DOHH2 (cell line): ENCODE data around the gene PRRT2.

Experiments
- H3F3A ChIP-seq: fragments of 200-600 bp; sonication (generic), shearing (Covaris generic); 2 replicates; pipeline ENCODE4 v1.6.0; 2016; ENCODE audit warnings: antibody characterized with exemption, mild to moderate bottlenecking; ENCODE audit not compliant: control insufficient read depth, insufficient read depth
- H3K27ac ChIP-seq: fragments of 200-600 bp; sonication (generic); 2 replicates; pipeline ENCODE4 v1.5.1; 2014; ENCODE audit warnings: low read depth, mild to moderate bottlenecking, low read length, moderate library complexity
- H3K27me3 ChIP-seq: fragments of 200-600 bp; sonication (generic); 2 replicates; pipeline ENCODE4 v1.6.1; 2014; ENCODE audit warnings: mild to moderate bottlenecking, low read length, mixed read lengths; ENCODE audit not compliant: control insufficient read depth
- H3K36me3 ChIP-seq: fragments of 200-600 bp; sonication (generic); 2 replicates; pipeline ENCODE4 v1.6.1; 2014; ENCODE audit warnings: mild to moderate bottlenecking, low read length, moderate library complexity, mixed read lengths; ENCODE audit not compliant: control insufficient read depth
- H3K4me1 ChIP-seq: fragments of 200-600 bp; sonication (generic); 2 replicates; pipeline ENCODE4 v1.6.1; 2014; ENCODE audit warnings: mild to moderate bottlenecking, low read length, mixed read lengths; ENCODE audit not compliant: control insufficient read depth
- H3K4me2 ChIP-seq: fragments of 200-600 bp; sonication (generic); 2 replicates; pipeline ENCODE4 v1.6.0; 2014; ENCODE audit warnings: mild to moderate bottlenecking, low read length, moderate library complexity
- H3K4me3 ChIP-seq: fragments of 200-600 bp; sonication (generic); 2 replicates; pipeline ENCODE4 v1.5.1; 2014; ENCODE audit warnings: mild to moderate bottlenecking, low read length, mixed read lengths
- H3K79me2 ChIP-seq: fragments of 200-600 bp; sonication (generic); 2 replicates; pipeline ENCODE4 v1.6.1; 2014; ENCODE audit warnings: mild to moderate bottlenecking, low read length, mixed read lengths; ENCODE audit not compliant: control insufficient read depth
- H3K9me2 ChIP-seq: fragments of 200-600 bp; sonication (generic); replicated peaks from 2 replicates; pipeline ENCODE4 v1.6.1; 2014; ENCODE audit warnings: mild to moderate bottlenecking, low read length, mixed read lengths; ENCODE audit not compliant: control insufficient read depth
- H3K9me3 ChIP-seq: fragments of 200-600 bp; sonication (generic); 2 replicates; pipeline ENCODE4 v1.6.1; 2014; ENCODE audit warnings: antibody characterized with exemption, low read length, mixed read lengths; ENCODE audit not compliant: control insufficient read depth, insufficient read depth
- H4K20me1 ChIP-seq: fragments of 200-600 bp; sonication (generic); 2 replicates; pipeline ENCODE4 v1.6.0; 2014; ENCODE audit warnings: low read depth, mild to moderate bottlenecking, antibody characterized with exemption, low read length, moderate library complexity; ENCODE audit not compliant: control insufficient read depth, insufficient read depth
- CTCF ChIP-seq: fragments of 200-600 bp; sonication (generic); IDR thresholded peaks from one replicate; pipeline ENCODE4 v1.5.1; 2014; ENCODE audit warnings: antibody characterized with exemption, mild to moderate bottlenecking, low read depth, low read length; ENCODE audit not compliant: poor library complexity, severe bottlenecking
- EZH2phosphoT487 ChIP-seq: fragments of 200-600 bp; sonication (generic); IDR thresholded peaks from 2 replicates; pipeline ENCODE4 v1.6.1; 2017; ENCODE audit warnings: borderline replicate concordance, mild to moderate bottlenecking, antibody characterized with exemption, low read length, moderate library complexity, mixed read lengths

PRRT2 gene

GRCh38 chr16:29820271-29820701 is 8.3 kb downstream of the PRRT2 start, which contains the start of gene MVP:
Gene MVP (plus strand): TSS chr16:29820462. CDS start chr16:29830550, 10,088 bp downstream.
- Histone ChIP-seq H3K4me2 (peak within 1 kb of the TSS; percentile 98), H4K20me1 (peaks cover 20% of the 10 kb centered on the region; the same call in 1 of the 2 replicates), H3K4me1 (peaks cover 51% of the 10 kb centered on the region), H3K27ac (no peak within 1 kb of the TSS), H3K4me3 (peak within 1 kb of the TSS; percentile 55), H3K9me2 (no peaks in the 10 kb centered on the region), H3K27me3 (no peaks in the 10 kb centered on the region), H3K79me2 (peaks cover 49% of the 10 kb centered on the region), H3F3A (no peaks in the 10 kb centered on the region), H3K36me3 (peaks cover 49% of the 10 kb centered on the region), H3K9me3 (no peaks in the 10 kb centered on the region)
- no peak for TF ChIP-seq CTCF
- no peak for TF ChIP-seq EZH2phosphoT487

DNA sequence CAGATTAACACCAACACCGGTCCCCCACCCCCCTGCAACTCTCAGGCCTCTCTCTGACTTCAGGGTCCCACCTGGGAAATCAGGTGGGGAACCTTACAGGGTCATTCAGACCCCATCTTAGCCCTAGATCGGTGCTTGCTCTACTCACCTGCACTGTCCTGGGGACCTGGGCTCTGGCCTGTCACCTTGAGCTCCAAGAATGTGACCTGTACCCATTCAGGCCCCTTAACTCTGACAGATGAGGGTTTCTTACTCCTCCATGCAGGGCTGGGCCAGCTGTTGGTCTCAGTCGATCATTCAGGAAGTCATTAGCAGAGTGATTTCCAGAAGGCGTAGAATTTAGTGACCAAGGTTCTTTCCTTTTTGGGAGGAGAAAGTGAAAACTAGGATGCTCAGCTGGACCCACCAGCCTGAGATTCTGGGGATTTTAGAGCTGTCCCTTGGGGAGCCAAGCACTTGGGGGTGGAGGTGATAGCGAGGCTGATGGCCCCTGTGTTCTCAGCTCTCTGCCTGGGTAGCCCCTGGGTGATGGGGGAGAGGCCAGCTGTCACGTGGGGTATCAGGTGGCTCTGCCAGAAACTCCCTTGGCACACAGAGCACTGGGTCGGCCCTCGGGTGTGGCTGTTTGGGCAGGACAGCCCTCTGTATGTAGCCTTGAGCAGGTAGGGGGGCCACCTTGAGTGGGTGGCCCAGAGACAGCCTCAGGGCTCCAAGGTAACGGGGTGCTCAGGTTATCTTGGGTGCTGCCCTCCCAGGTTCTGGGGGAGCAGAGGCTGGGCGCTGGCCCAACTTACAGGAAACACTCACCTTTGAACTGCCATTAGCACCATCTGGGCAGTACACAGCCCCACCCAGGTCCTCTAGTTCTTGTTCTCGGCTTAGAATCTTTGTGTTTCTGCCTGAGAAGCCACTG is 9.0 kb downstream of the PRRT2 start:
- peaks cover 49% of the 10 kb centered on the region for H3K79me2 ChIP-seq
- no peaks in the 10 kb centered on the region for H3F3A ChIP-seq
- H3K4me1 ChIP-seq = peaks cover 51% of the 10 kb centered on the region

GRCh38 chr16:29821643-29822115 is 9.7 kb downstream of the PRRT2 start:
- TF ChIP-seq EZH2phosphoT487 (no peak), CTCF (no peak)
- Histone ChIP-seq H3K27me3 (peaks cover 3% of the 10 kb centered on the region; the same call in 1 of the 2 replicates), H3K9me2 (no peaks in the 10 kb centered on the region), H3K4me1 (peaks cover 51% of the 10 kb centered on the region), H3K36me3 (peaks cover 46% of the 10 kb centered on the region), H3F3A (no peaks in the 10 kb centered on the region), H3K27ac (no peak overlapping the region), H4K20me1 (peaks cover 20% of the 10 kb centered on the region; the same call in 1 of the 2 replicates), H3K9me3 (no peaks in the 10 kb centered on the region), H3K4me2 (peak overlapping the region; percentile 98), H3K79me2 (peaks cover 44% of the 10 kb centered on the region), H3K4me3 (no peak overlapping the region)

More for the DNA sequence above, 9.0 kb downstream of the PRRT2 start:
- Histone ChIP-seq H3K4me3 (peak overlapping the region; percentile 55), H3K27ac (no peak overlapping the region), H3K36me3 (peaks cover 49% of the 10 kb centered on the region), H3K4me2 (peak overlapping the region; percentile 98), H3K27me3 (peaks cover 1% of the 10 kb centered on the region; the same call in 1 of the 2 replicates), H3K9me3 (no peaks in the 10 kb centered on the region), H4K20me1 (peaks cover 20% of the 10 kb centered on the region; the same call in 1 of the 2 replicates), H3K9me2 (no peaks in the 10 kb centered on the region)
- no peak for TF ChIP-seq CTCF
- TF ChIP-seq EZH2phosphoT487 = no peak
